Measurements from ENCODE around the gene PGBD5.

The PGBD5 gene

DNA sequence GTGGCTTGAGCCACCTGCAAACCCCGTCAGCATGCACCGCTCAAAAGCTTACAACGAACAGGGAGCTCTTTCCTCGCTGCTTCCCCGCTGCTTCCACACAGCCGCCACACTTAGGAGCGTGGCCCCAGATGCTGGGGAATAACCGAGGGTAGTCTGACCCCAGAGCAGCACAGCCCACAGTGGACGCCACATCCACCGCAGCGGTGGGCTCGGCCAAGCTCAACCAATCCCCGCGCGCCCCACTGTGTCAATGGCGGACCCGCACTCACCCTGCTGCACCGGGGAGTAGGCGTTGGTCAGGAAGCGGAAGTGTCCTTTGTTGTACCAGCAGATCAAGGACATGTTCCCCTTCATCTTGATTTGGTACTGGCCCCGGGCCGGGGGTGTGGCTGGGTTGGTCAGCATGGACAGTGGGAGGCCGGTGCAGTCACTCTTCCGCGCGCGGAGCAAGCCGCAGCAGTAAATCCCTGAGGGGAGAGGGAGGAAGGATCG, 93.5 kb downstream of the PGBD5 start:
- H3K4me3 ChIP-seq (ENCODE audit: low read depth, low read length) = no peak overlapping the region
- TF ChIP-seq, protein P1, sequence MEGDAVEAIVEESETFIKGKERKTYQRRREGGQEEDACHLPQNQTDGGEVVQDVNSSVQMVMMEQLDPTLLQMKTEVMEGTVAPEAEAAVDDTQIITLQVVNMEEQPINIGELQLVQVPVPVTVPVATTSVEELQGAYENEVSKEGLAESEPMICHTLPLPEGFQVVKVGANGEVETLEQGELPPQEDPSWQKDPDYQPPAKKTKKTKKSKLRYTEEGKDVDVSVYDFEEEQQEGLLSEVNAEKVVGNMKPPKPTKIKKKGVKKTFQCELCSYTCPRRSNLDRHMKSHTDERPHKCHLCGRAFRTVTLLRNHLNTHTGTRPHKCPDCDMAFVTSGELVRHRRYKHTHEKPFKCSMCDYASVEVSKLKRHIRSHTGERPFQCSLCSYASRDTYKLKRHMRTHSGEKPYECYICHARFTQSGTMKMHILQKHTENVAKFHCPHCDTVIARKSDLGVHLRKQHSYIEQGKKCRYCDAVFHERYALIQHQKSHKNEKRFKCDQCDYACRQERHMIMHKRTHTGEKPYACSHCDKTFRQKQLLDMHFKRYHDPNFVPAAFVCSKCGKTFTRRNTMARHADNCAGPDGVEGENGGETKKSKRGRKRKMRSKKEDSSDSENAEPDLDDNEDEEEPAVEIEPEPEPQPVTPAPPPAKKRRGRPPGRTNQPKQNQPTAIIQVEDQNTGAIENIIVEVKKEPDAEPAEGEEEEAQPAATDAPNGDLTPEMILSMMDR (IDR thresholded peaks at IDR 0.05; ENCODE audit: low read depth, low read length) = no peak

DNA sequence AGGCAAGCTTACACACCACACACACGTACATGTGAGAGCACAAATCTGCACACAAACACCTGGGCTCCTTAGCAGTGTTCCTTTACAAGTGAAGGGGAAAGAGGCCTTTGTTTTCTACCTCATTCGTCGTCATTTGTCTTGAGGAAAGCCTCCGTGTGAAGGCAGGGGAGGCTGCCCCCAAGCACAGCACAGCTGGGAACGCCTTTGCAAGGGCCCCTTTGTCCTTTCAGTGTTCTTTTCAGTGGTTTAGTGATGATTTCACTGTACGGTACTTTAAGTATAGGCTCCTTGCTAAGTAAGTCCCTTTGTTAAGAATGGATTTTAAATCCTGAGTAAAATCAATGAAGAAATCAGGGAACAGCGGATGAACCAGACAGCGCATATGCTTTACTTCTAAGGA, 94.1 kb downstream of the PGBD5 start:
- no peak overlapping the region for H3K4me3 ChIP-seq (ENCODE audit: low read depth, low read length)
- TF ChIP-seq, protein P1 (IDR thresholded peaks at IDR 0.05; ENCODE audit: low read depth, low read length) = no peak

DNA sequence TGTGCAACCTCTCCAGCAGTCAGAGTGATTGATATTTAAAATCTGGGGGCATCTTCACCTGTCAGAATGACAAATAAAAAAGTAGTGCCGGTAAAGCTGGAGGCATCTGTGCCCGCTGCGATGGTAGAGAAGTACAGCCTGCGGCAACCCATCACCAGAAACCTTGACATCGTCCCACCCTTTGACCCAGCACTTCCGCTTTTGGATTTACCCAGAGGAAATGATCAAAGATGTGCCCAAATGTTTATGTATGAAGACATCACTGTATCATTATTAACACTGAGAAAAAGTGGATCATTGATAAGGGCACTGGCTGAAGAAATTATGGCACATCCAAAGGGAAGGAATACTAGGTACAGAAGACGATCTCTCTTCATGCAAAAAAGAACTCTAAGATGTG, 96.0 kb downstream of the PGBD5 start:
- TF ChIP-seq, protein P1 (IDR thresholded peaks at IDR 0.05; ENCODE audit: low read depth, low read length) = no peak
- H3K4me3 ChIP-seq (ENCODE audit: low read depth, low read length) = no peak overlapping the region

DNA sequence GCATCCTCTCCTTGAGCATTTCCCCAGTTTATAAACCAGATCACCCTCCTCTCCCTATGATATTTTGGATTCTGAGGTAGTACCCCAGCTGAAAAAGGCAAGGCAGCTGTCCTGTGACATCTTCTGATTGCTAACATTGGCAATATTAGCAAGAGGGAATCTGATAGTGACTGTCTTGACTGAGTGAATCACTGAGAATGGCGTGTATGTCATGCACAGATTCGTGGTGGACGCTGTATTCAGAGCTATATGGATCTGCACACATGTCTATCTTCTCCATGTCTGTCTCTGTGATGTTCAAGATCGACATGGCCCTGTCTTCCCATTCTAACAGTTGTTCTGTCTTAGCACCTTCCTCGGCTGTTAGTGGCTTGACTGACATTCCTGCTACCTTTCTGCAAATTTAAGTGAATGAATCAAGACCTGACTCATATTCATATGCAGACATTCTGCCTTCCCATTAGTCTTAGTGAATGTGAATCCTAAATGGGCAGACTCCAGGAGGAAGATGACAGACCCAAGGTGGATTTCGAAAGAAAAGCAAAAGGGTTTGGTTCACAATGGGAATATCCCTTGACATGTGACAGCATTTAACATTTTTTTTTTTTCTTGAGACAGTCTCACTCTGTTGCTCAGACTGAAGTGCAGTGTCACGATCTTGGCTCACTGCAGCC, 97.7 kb downstream of the PGBD5 start:
- TF ChIP-seq, protein P1 (IDR thresholded peaks at IDR 0.05; ENCODE audit: low read depth, low read length) = no peak
- no peak overlapping the region for H3K4me3 ChIP-seq (ENCODE audit: low read depth, low read length)

DNA sequence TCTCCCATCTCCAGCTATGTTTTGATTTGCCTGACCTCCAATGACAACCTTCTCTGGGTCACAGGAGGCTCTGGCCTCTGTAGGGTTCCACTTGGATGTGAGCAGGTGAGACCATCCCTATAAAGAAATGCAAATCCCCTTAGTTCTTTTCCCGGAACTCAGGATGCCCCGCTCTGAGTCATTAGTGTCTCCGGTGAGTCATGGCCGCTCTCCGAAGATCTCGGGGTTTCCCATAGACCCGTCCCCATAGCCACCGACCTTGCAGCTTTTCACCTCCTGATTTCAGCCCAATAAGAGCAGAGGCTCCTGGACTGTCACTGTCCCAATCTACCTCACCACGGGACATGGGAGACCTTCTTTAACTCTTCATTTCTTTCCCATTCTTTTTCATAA, 98.2 kb downstream of the PGBD5 start:
- H3K4me3 ChIP-seq (ENCODE audit: low read depth, low read length) = no peak overlapping the region
- TF ChIP-seq, protein P1 (IDR thresholded peaks at IDR 0.05; ENCODE audit: low read depth, low read length) = no peak

DNA sequence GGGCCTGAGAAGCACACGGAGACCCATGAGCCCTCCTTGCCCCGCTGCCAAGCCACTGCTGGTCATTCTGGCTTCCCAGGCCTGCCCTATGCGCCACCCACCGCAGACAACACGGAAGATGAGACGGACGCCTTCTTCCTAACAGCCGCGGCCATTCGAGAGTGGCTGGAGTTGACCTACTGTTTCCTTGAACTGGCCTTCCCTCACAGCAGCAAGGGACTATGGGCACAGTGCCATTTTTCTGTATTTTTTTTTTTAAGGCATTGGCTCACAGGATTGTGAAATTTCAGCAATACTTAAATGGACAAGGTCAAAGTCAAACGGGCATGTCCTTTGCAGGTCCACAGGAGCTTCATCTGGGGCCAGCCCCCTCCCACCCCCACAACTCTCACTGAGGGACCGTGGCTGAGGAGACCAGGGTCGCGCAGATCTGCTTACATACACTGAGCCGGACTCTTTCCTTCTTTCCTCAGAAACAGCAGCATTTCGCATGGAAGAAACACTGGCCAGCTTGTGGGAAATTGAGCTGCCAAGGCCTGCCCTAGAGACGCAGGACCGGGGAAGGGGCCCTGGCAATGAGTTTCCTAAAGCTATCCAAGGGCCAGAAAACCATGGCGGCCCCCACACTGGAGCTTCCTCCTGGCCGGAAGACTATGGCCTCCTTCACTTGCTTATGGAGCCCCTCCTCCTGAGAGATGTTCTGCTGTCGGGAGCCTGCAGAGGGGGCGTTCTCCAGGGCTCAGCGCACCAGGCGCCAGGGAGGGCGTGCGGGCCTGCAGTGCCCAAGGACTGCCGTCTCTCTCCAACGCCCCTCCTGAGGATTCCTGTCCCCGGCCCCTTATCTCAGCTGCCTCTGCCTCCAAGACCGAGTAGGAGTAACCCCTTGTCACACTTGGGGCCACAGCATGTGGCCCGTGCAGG, 98.9 kb downstream of the PGBD5 start:
- TF ChIP-seq, protein P1 (IDR thresholded peaks at IDR 0.05; ENCODE audit: low read depth, low read length) = no peak
- H3K4me3 ChIP-seq (ENCODE audit: low read depth, low read length) = no peak overlapping the region

DNA sequence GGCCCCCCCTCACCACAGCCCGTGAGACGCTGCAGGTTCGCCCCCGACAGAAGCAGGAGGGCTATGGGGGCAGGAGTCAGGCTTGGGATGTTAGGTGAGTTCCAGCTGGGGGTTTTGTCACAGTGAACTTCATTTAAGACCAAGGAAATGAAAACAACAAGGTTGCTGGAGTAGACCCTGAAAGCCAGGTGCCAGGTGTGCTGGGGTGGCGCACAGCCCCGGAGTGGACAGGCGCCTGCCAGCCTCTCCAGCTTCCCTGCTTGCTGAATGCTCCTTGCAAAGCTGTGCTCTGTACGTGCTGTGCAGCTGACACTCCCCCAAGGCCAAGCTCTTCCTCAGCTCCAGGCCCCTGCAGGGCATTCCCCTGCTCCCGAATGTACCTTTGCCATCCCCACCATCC, 102.4 kb downstream of the PGBD5 start:
- TF ChIP-seq, protein P1 (IDR thresholded peaks at IDR 0.05; ENCODE audit: low read depth, low read length) = no peak
- H3K4me3 ChIP-seq (ENCODE audit: low read depth, low read length) = no peak overlapping the region

Data from WI38 (cell line).